NOMO-1 treated with dmso at 0.1 percent for 144 hours (cell line): ENCODE data around the gene DIRAS1.

Experiments
- DNase-seq: peaks from one replicate; lab custom pipeline; 2025; ENCODE audit not compliant: unreplicated experiment; lab: John Stamatoyannopoulos, UW

DIRAS1 gene

DNA sequence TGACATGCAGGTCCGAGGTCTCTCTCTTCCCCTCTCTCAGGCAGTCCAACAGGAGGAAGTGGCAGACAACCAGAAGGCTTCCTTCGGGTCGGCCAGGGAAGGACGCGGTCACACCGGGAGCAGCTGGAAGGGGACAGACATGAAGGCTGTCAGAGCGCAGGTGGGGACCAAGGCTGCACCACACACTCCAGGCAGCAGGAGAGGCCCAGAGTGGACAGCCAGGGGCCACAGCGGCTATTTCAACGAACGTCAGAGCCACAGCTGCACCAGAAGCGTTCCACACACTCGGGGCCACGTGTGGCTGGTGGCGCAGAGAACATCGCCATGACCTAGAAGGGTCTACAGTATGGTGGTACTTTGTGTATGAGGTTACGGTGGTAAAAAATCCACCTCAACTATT is 34.6 kb upstream of the DIRAS1 start:
- DNase-seq: no peak

DNA sequence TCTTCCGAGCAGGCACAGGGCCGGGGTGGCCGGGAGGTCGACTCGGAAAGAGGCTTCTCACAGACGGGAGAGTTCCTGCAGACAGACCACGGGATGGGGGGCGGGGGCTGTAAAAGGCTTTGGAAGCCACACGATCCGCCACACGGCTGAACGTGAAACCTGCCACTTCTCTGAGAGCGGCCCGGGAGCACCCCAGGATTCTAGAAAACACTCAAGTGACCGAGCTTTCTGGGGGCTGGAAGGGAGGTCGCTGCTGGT is 34.2 kb upstream of the DIRAS1 start:
- DNase-seq: no peak

DNA sequence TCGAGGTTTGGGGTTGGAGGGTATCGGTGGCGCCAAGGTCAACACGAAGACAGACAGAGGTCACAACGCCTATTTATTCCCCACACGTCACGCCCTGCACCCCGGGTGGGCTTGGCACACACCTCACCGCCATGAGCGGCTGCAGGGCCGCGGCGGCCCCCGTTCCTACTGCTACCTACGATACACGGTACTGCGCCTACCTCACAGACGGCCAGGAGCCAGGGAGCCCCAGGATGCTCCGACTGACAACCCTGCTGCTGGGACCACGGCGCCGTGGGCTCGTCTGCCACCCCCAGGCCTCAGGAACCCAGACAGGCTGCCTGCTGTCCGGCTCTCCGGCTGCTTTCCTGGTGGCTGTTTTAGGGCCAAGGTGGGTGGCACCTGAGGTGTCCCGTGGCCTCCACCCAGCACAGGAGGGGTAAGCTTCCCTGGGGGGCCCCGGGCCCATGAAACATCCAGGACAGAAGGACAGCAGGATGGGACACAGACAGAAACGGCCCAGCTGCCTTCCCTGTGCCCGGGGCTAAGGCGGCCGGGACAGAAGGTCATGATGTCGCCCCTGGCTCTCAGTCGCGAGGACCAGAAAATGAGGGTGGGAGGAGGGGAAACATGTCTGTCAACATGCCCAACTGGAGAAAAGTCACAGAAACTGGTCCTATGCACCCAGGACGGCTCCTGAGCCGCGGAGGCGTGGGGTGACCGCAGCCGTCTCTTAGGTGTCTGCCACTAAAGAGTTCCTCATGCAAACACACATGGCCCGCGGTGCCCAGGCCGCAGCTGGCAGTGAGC is 33.7 kb upstream of the DIRAS1 start:
- DNase-seq: no peak

DNA sequence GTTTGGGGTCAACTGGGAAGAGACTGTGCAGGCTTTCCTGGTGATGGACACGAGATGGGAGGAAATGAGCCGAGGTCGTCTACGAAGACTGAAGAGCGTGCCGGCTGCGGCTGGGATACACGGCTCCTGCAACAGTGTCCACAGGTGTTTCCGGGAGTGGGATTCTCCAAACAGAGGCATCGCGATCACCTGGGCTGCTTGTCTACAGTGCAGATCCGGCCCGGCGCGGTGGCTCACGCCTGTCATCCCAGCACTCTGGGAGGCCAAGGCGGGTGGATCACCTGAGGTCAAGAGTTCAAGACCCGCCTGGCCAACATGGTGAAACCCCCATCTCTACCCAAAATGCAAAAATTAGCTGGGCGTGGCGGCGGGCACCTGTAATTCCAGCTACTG is 30.3 kb upstream of the DIRAS1 start:
- no peak for DNase-seq

DNA sequence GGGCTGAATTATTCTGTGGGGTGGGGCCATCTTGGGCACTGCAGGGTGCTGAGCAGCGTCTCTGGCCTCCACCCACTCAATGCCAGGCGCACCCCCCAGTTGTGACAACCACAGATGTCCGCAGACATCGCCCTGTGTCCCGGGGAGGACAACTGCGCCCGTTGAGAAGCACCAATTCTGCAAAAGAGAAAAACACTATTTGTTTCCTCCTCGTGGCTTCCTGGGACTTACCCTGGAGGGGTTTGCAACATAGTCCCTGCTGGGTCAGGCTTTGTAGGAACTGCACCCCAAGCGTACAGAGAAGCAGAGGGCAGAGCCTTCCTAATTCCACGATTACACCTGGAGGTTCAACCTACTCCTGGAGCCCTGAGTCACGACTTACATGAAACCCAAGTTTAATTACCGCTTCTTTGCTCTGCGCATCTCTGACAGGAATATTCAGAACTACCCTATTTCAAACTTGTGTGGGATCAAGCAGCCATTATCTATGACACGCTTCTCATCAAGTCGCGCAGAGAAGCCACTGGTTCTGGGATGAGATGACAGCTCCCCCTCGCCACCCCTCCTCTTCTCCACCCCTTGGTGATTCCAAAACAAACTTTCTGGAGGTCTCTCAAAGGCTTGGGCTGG is 29.8 kb upstream of the DIRAS1 start:
- no peak for DNase-seq

DNA sequence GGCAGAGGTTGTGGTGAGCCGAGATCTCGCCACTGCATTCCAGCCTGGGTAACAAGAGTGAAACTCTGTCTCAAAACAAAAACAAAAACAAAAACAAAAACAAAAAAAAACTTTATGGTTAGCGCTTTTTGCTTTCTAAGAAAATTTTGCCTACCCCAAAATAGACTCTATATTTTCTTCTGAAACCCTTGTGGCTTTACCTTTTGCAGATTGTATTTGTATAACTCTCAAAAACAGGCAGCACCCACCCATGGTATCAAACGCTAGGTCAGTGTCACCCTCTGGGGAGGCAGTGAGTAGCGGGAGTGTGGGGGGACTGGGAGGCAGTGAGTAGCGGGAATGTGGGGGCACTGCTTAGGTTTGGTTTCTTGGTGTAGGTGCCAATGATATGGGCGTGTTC is 26.2 kb upstream of the DIRAS1 start:
- no peak for DNase-seq

GRCh38 chr19:2744113-2744512 is 22.9 kb upstream of the DIRAS1 start:
- no peak for DNase-seq

- no peak for DNase-seq
Observed at GRCh38 chr19:2743099-2743498, 21.9 kb upstream of the DIRAS1 start.

- no peak for DNase-seq
Observed at GRCh38 chr19:2740314-2740656, 19.1 kb upstream of the DIRAS1 start.

DNA sequence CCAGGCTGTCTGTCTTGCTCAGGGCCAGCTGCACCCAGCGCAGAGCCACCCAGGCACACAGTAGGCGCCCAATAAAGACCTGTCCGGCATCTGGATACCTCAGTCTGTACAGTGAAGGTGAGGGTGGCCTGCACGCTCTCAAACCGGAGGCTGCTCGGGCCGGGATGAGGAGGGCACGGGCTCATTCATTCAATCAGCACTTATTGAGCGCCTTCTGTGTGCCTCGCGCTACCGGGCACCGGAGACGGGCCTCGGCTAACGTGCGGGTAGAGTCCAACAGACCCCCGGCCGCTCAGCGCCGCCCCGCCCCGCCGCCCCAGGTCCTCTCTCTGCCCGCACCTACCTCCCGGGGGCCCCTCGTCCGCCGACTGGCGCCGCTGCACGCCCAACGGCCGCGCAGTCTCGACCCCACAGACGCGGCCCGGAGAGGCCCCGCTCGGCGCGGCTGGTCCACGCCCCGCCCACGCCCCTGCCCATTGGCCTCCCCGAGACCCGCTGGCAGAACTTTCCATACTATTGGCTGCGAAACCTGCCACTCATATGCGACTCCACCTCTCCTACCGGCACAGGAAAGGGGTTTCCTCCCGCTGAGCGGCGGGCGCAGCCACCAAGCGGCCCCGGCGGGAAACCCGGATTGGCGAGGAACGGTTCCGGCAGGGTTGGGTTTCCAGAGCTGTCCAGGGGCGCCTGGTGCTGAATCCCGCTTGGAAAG is 18.6 kb upstream of the DIRAS1 start, which contains the start of gene SLC39A3:
Gene SLC39A3 (minus strand): TSS at position 416 of the 712 bp plus-strand sequence. CDS start 2,760 bp downstream, outside the sequence.
- DNase-seq: peak; percentile 94

GRCh38 chr19:2736550-2737190 is 15.5 kb upstream of the DIRAS1 start:
- no peak for DNase-seq

- DNase-seq: no peak
Observed at GRCh38 chr19:2735374-2735773, 14.2 kb upstream of the DIRAS1 start.

DNA sequence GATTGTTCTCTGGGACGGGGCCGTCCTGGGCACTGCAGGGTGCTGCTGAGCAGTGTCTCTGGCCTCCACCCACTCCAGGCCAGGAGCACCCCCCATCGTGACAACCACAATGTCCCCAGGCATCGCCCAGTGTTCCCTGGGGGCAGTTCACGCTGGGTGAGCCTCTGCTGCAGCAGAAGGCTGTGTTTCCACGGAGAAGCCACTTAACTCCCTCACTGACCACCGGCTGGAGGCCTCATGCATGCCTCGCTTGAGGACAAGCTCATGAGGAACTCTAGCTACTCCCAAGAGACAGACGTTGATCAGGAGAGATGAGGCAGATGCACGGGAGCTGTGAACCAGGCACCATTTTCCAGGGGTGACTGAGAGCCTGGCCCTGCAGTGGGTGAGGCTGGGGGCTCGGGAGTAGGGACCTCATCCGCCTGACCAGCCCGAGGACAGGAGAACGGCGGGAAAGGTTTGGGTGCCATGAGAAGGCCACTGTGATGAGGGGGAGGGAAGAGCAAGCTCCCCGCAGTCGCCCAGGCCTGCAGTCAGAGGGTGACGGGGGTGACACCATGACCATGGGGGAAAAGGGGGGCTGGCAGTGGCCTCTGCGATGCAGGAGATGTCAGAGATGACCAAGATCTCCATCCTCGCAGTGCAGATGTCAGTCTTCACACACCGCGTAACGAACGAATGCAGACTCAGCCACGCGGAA is 13.6 kb upstream of the DIRAS1 start:
- DNase-seq: no peak

DNA sequence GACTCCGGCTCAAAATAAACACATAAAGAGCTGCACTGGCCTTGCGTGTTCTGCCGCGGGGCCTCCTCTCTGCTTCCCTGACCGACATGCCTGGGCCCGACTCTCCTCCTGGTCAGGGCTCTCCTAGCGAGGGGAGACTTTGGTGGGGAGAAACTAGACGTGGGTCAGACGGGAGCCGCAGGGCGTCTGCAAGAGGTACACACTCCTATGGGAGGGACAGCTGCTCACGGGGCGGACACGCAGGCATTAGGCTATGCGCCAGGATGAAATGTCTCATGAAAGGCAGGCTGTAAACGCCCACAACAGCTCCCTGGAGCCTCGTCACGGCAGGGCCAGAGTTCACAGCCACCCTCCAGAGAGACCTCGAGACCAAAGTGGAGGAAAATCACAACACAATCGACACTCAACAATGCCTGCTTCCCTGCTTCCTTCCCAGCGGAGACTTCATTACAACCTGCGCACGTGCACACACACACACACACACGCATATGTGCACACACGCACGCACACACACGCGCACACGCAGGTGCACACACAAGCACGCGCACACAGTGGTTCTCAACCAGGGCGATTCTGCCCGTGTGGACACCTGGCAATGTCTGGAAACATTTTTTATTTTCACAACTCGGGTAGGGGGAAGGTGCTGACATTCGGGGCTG is 12.9 kb upstream of the DIRAS1 start:
- no peak for DNase-seq

DNA sequence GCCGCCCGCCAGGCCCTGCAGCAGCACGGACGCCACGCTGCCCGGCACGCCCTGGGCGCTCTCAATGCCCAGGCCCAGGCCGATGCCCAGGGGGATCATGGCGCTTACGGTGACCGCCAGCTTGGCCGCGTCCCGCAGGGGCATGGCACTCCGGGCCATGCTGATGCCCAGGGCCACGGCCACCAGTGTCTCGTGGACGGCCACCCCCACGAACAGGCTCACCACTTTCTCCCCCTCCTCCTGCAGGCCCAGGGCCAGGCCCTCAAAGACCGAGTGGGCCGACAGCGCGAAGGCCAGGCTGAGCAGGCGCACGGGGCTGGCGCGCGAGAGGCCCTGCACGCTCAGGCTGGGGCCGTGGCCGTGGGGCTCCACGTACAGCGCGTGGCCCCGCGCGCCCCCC is 11.7 kb upstream of the DIRAS1 start:
- DNase-seq: no peak

DNA sequence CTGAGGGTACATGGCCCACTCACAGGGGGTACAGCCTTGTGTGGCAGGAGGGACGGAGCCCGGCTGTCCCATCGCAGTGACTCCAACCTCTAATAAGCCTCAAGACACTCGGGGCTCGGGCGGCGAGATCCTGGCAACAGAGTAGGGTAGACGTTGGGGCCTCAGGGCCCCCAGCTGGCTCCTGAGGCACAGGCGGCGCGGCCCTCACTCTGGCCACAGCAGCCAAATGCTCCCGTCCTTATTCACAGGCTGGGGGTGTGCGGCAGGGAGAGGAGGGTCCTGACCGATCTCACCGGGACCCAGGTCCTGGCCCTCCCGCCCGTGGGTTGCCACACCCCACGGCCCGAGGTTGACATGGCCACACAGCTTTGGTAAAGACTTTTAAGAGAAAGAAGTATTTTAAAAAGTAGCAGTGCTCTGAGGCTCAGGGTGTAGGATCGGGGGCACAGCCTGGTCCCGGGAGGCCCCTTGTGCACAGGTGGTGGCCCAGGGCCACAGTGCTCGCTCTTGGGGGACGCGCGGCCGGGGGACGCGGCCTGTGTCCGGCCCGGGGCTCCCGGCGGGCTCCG is 11.1 kb upstream of the DIRAS1 start:
- DNase-seq: no peak

DNA sequence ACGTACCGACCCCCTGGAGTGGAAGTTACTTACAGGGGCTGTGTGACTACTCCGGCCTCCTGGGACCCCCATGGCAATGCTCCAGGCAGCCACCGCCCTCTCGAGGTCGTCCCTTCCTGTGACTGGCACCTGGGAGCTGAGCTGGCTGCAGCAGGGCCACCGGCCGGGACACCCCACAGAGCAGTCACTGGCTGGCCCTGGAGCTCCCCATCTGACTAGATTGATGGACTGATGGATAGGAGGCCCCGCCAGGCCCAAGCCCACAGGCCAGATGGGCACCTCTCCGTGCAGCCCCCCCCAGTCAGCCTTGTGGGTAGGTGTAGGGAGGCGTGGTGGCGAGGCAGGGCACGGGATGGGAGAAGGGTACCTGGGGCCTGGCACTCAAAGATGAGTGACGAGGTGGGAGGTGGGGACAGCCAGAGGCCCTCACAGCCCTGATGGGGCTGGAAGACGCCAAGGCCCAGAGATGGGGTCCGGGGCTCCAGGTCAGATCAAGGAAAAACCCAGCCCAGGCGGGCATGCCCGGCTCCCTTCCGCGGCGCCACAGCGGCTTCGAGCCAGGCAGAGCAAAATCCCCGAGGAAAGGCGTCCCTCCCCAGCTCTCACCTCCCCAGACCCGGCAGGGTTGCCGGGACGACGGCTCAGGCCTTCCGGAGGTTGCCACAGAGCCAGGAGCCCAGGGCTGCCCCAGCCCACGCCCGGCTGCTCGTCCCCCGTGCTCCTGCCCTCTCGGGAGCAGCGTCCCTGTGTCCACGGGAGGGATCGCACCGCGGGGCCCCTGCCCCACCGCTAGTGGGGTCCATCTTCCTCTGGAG is 10.2 kb upstream of the DIRAS1 start:
- no peak for DNase-seq

DNA sequence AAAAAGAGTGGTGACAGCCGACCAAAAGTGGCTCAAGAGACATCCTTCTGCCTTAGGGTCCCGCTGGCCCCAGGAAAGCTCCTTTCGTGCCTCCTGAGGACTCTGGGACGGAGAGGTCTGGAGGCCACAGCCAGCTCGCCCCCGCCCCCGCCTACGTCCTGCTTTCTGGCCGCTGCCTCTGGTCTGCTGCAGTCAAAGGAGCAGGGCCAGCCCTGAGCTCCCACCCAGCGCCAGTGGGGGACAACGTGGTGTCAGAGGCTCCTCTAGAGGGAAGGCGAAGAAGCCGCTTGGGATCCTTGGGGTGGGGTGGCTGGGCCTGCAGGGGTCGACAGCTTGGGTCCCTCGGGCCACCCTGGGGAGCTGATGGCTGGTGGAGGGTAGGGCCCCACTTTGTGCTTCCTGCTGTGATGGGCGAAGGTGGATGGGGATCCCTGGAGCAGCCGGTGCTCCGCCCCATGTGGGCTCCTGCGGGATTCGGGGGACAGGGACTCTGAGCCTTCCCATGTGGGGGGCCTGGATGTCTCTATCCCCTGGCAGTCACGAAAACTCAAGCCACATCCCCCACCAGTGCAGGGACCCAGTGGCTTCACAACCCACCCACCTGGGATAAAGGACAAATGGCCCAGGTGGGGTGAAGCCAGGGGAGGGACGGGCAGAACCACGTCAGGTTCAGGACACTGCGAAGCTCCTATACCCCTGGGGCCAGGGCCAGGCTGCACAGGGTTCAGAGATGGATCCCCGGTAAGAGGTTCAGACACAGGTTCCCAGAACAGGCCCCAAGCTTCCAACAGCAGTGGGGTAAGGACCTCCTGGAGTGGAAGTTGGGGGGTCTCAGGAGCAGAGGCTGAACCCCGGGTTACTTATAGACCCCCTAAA is 9.0 kb upstream of the DIRAS1 start:
- no peak for DNase-seq
